Activated effector memory CD4-positive, alpha-beta T cell treated with Interleukin-2 at 50 U/mL for 16 hours (primary cell): Measurements from ENCODE around the gene UBE3C.
"Not testable (repeated sequence)": the region's sequence is repeated elsewhere in the genome, so short reads cannot be mapped to it uniquely, and the experiment has no call there.

Experiments
- DNase-seq: peaks from one replicate; pipeline ENCODE4 v3.0.0-alpha.2; 2020

Gene UBE3C

DNA sequence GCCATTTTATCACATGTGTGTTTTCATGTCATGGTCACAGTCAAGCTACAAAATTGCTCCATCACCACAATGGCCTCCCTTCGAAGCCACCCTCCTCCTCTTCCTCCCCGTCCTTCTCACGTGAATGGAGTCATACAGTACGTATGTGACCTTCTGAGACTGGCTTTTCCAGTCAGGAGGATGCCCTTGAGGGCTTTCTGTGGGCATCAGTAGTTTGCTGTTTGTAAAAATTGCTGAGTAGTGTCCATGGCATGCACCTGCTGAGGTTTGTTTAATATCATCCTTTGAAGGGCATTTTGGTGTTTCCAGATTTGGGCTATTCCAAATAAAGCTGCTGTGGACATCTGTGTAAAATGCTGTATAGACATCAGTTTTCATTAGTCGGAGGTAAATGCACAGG lies 5.9 kb upstream of the UBE3C start:
- DNase-seq: no peak

GRCh38 chr7:157133304-157133703 lies 5.4 kb upstream of the UBE3C start:
- DNase-seq: no peak

DNA sequence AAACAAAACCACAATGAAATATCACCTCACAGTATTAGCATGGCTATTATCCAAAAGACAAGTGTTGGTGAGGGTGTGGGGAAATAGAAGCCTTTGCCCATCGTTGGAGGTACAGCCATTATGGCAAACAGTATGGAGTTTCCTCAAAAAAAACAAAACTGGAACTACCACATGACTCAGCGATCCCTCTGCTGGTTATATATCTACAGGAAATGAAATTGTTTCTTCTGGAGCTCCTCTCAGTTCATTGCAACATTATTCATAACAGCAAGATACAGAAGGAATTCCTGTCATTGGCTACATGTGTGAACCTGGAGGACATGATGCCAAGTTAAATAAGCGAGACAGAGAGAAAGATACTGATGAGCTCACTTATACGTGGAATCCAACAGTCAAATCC lies 2.4 kb upstream of the UBE3C start:
- DNase-seq: no peak

DNA sequence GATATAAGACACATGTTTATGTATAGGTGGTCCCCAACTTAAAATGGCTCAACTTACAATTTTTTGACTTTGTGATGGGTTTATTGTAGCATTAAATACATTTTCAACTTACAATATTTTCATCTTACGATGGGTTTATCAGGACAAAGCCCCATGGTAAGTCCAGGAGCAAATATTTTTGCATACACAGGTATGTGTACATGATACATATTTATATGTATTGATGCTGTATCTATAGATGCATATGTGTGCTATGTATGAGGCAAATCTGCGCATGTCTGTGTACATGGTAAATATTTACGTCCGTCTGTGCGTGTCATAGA lies 664 bp upstream of the UBE3C start:
- no peak for DNase-seq

- DNase-seq: no peak
Observed at GRCh38 chr7:157139111-157139809, 534 bp downstream of the UBE3C start.

DNA sequence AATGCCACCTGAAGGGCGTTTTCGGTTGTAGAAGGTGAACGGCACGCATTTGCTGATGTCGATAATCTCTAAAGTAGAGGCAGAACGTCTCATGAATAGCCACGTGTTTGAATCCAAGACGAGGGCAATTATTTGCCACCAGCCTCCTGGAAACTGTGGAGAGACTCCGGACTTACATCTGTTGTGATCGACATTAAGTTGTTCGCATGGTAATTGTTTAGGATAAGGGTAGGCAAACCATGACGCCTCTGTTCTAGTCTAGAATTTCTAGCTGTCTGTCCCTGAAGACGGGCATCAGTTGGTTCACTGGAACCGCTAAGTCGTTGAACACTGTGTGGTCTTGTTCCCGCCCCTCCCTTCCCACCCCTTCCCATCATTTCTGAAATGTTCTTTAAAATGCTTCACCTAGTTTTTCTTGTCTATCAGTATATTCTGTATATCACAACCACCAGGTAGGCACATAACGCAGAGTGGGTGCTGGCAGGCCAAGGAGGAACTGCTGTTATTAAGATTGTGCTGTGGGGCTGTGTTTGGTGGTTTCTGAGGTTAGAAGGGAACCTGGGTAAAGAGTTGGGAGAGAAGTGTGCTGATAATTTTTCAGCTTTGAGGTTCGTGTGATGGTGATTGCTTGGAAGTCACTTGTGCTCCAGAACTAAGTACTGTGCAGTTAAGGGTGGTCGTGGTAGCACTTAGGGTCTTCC lies 1.2 kb downstream of the UBE3C start:
- DNase-seq: no peak

DNA sequence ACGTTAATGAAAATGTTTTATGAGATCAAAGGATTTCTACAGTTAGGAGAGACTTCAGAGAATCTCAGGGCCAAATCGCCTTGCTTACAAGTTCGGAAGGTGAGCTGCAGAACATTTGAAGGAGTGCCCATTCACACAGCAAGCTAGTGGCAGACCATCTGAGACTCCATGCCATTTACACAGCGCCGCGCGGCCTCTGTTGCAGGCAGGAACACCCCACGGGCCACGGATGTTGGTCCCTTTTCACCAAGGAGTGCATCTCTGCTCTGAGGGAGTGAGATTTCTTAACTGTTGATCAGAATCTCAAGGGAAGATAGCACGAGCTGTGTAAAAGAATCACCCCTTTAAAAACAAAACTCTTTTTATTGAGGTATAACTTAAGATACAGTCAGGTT lies 1.8 kb downstream of the UBE3C start:
- no peak for DNase-seq

DNA sequence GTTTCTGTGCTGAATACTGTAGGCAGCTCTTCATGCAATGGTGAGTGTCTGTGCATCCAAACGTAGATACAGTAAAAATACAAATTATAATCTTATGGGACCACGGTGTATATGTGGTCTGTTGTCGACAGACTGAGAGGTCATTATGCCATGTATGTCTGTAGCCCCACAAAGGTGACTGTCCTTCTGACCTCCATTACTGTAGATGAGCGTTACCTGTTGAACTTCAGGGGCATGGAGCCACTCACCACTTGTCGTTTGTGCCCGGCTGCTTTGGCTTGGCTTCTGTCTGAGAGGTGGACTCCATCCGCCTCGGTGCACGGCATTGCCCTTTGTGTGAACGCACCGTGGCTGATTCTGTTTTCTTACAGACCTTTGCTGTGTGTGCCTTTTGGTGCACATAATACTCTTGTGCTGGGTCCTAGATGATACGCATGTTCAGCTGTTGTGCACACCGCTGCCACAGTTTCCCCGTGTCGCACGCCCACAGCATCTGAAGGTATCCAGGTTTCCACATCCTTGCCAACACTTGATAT lies 2.9 kb downstream of the UBE3C start:
- DNase-seq: no peak

DNA sequence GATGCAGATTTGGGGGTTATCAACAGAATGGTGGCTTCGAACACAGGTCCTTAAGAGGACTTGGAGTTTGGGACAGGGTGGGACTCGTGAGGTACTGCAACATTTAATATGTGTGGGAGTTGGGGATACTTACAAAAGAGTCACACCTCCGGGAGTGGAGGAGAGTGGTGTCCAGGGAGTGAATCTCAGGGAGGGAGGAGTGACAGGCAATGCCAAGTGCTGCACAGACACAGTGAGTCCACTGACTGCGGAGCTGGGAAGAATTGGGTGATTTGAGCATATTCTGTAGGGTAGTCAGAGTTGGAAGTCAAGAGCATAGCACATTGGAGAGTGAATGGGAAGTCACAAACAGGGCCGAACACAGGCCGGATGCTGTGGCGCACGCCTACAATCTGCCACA lies 5.1 kb downstream of the UBE3C start:
- no peak for DNase-seq

DNA sequence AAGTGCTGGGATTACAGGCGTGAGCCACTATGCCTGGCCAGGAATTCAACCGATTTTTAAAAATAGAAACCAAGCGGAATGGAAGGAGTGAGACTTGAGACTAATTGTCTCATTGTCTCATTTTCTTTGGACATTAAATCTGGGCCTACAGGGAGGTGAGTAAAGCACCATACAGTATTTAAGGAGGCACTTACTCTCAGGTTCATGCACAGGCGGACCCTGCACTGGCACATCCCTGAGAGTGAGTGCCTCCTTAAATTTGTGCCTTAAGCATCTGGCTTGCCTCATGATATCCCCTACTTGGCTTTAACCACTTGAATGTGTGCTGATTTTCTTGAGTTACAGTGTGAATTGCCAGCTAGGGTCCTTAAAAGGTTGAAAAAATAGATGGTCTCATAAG lies 10.6 kb downstream of the UBE3C start:
- no peak for DNase-seq

DNA sequence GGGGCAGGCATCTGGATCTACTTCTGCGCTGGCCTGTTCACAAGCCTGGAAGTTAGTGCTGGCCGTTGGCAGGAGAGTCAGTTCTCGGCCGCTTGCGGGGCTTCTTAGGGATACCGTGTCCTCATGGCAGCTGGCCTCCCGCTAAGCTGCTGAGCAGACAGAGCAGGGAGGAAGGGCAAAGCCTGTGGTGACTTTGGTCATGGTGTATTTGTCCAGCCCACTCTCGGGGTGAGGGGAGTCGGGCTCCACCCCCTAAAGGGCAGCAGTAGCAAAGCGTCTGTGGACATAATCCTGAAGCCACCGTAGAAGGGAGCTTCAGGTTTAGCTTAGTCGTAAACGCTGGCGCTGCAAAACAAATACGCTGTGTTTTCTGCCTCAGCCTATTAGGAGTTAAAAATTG lies 12.2 kb downstream of the UBE3C start:
- no peak for DNase-seq

GRCh38 chr7:157151626-157152339 lies 13.1 kb downstream of the UBE3C start:
- no peak for DNase-seq

DNA sequence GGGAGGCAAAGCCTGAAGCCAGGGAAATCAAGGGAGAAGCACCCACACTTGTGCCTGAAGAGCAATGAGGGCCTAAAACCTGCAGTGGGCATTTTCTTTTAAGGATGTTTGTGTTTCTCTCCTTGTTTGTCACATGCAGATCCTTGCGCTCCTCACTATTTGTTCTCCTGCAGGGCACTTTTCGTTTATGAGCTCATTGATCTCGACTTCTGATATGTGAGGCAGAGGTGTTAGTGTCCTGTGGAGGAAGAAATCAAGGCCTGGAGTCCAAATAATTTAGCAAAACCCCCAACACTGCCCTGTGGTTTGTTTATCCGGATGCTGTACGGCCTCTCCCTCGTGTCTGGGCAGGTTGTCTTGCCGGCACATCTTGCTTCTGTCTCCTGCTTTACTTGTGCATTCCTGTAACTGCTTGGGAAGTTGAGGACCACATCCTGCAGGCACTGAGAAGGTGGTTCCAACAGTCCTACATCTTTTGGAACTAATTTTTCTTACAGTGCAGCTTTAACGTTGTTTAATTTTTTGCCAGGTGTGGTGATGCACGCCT lies 13.7 kb downstream of the UBE3C start:
- no peak for DNase-seq

DNA sequence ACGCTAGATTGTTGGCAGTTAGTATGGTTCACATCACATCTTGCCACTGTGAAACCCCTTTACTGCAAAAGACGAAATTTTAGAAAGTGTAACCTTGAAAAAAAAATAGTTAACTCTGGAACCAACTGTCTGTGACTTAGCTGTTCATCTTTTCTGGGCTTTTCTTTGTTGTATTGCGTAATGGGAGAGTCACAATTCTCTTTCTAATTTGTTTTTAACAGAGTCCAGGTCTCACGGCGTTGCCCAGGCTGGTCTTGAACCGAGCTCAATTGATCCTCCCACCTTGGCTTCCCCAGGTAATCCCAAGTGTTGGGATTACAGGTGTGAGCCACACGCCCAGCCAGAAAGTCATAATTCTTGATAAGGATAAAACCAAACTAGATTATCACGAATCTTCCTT lies 14.5 kb downstream of the UBE3C start:
- no peak for DNase-seq

GRCh38 chr7:157155959-157156358 lies 17.2 kb downstream of the UBE3C start:
- no peak for DNase-seq

DNA sequence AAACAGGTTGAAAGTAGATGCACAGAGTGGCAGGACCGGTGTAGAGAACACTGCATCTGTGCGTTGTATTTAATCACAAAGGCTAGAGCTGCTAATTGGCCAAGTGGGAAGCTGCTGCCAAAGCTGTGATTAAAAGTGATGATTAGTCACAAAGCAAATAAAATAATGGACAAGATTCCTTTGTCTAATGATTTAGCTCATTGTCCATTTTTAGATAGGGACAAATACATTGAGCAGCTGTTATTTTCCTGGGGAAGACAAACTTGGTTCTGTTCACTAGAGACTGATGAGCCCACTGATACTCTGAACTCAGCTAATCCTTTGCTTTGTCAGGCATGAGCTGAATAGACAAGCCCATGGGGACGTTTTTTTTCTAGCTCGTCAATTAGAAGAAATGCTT lies 19.7 kb downstream of the UBE3C start:
- no peak for DNase-seq

DNA sequence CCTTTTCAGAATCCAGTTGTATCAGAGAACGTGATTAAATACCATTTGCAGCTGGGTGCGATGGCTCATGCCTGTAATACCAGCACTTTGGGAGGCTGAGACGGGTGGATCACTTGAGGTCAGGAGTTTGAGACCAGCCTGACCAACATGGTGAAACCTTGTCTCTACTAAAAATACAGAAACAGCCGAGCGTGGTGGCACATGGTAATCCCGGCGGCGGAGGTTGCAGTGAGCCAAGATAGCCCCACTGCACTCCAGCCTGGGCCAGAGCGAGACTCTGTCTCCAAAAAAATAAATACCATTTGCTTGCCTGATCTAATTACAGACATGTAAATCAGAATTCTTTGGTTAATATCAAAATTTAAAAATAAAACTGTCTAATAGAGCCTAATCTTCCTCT lies 20.8 kb downstream of the UBE3C start:
- DNase-seq: not testable (repeated sequence)

DNA sequence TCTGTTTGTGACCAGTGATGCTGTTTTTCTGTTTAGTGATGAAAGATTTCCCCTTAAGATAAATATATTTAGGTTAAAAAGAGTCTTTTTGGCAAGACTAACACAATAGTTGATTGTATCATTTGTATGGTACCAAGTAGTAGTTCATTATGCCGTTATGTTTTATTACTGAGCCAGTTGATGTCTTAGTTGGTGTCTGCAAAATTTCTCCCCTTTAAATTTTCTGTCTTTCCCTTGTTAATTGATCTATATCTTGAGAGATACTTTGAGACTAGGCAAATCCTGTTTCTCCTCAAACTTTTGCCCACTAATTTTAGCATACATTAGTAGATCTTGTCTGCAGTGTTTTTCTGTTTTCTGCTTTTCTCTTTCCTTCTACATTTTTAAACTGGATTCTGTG lies 21.7 kb downstream of the UBE3C start:
- DNase-seq: no peak

GRCh38 chr7:157165987-157166386 lies 27.3 kb downstream of the UBE3C start:
- DNase-seq: no peak

GRCh38 chr7:157168571-157168970 lies 29.8 kb downstream of the UBE3C start:
- no peak for DNase-seq

DNA sequence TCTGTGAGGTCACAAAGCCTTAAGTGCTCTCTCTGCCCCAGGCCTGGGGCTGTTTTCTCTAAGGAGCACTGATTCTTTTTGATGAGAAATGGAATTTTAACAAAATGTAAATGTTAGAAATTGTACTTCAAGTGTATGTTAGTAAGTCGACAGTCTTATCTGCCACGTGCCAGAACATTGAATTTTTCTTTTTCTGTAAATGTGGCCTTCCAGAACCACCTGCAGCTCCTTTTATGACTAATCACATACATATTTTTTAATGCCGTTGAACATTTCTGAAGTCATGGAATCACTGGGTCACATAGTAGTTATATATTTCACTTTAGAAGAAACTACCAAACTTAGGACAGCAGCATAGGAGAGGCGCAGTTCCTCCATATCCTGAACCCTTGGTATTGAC lies 38.0 kb downstream of the UBE3C start:
- no peak for DNase-seq

DNA sequence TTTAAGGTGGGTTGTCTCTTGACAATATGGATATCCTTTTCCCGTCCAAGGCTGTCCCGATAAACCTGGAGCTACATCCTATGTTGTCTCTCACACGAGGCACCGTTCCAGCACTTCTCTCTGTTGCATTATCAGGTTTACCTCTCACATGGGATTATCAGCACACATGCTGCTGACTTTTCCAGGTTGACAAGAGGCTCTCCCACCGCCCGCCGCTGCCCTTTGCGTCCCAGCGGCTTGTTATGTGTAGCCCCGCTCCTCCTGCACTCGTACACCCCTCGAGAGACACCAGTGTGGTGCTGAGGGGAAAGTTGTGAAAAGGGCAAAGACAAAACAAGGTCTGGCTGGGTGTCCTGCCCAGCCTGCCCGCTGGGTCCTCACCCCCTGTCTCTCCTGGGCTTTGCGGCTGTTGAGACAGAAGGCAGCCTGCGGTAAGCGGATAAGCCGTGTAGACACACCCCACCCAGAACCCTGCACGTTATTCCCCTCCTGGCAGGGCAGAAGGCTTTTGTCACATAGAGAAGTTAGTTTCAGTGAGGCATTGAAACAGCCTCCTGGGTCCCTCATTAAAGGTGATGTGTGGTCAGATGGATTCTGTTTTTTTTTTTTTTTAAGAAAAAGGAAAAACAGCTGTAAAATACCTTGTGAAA lies 38.7 kb downstream of the UBE3C start:
- DNase-seq: no peak

DNA sequence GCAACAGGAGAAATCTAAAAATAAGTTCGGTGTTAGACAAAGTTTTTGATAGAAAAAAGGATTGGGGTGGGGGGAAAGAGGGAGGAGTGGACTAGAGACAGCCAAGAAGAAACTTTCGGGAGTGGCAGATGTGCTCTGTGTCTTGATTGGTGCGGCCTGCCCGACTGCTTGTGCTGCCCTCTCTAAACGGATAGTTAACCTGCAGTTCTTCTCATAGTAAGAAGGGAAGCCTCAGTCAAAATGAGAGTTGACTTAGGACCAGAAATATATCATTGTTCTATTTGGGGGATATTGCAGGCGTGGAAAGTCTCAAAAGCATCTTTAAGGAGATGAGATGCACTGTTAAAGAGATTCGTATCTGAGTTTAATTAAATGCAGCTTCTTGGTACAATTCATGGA lies 39.3 kb downstream of the UBE3C start:
- no peak for DNase-seq
